Smooth muscle cell of the brain vasculature (primary cell): ENCODE measurements around the gene IZUMO3.
"Not testable (repeated sequence)": the region's sequence is repeated elsewhere in the genome, so short reads cannot be mapped to it uniquely, and the experiment has no call there.

ENCODE experiments used
- DNase-seq: peaks from one replicate; pipeline ENCODE4 v3.0.0-alpha.2; 2012; ENCODE audit warnings: low read depth, low spot score

The IZUMO3 gene, protein sequence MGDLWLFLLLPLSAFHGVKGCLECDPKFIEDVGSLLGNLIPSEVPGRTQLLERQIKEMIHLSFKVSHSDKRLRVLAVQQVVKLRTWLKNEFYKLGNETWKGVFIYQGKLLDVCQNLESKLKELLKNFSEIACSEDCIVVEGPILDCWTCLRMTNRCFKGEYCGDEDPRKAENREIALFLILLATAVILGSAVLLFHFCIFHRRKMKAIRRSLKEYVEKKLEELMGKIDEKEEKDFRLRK

GRCh38 chr9:24545847-24546522 is at the start of gene IZUMO3:
TSS of gene IZUMO3 (minus strand) at chr9:24545897. CDS start at chr9:24545649, 248 bp downstream.
- DNase-seq, result no peak

- DNase-seq, result no peak
Measured at GRCh38 chr9:24594234-24594850, 48.6 kb upstream of the IZUMO3 start.

DNA sequence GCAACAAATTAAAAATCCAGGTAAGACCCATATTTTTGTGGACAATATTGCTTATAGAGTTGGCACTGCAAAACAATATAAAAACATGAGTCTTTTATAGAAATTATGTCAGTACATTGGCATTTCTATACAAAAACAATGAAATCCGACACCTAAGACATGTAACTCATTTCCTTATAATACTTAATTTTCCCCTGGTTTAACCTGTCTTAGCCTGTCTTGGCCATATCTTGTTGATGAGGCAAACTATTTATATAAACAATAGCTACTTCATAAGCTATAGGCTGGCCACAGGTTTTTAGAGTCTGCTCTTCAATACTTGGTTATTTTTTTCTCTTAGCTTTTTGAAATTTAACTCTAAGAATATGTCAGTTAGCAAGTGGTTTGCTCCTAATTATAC is 44.7 kb upstream of the IZUMO3 start:
- DNase-seq, result no peak

DNA sequence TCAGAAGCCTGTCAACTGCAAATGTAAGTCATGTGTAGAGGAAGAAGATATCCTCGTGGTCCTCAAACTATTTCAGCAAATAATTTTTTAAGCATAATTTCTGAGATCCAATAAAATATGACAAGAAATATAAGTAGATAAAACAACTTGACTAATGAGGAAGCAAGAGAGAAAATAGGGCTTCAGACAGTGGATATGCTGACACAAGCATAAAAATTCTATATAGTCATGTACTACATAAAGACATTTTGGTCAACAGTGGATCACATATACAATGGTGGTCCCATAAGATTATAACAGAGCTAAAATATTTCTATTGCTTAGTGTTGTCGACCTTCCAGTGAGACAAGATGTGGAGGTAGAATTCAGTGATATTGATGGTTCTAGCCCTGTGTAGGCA is 42.2 kb upstream of the IZUMO3 start:
- no peak for DNase-seq

DNA sequence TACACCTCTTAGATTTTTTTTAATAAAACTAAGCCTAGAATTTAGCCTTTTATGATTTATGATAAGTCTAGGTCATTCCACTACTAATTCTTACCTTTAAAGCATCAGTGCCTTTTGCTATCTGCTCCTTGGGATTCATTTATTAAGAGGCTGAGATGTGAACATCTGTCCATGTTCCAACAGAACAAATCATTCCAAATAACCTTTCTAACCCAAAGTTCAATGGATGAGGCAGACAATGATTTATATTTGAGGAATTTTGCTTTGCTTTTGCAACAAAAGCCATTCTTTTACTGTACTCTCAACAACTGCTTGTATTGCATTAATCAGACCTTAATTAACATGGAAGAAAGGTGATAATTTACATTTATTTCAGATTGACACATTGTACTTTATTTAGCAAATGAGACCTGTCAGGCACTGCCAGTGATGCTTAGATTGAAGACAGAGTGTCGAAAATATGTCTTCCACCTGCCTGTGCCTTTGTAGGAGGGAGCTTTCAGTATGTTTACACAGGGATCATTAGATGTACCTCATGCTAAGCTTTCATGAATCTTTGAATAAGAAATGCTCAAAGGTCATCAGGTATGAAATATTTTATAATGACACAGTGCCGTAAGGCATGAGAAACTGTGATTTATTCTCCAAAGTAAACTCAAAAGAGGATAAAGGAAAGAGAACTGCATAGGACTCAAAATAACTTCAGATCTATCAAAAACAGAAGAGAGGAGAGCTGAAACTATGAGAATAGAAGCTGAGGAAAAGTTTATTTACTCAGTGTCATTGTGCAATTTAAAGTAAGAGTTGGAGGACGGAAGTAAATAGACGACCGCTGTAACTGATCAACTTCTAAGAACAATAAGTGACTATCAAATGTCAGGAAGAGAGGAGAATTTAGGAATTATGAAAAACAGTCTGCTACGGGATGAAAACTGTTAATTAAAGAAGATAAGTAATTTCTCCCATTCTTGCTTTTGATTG is 36.7 kb upstream of the IZUMO3 start:
- DNase-seq, result no peak

- not testable (repeated sequence) for DNase-seq
Measured at GRCh38 chr9:24580005-24580404, 34.3 kb upstream of the IZUMO3 start.

DNA sequence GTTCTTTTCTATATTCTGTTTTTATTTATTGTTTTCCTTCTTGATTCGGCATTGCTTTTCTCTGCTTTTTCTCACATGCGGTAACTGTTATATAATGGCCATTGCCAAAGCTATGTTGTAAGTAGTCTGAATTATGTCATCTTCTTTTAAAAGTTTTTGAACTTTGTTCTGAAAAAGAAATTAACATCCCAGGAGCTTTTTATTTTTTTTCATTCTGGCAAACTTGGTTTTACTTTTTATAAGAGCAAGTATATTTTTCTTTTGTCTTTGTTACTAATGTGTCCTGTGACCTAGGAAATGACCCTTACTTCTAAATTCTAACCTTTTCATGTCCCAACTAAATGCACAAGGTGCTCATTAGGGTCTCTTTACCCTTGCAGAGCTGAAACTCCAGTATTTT is 26.7 kb upstream of the IZUMO3 start:
- no peak for DNase-seq

GRCh38 chr9:24561957-24562356 is 16.3 kb upstream of the IZUMO3 start:
- DNase-seq, result no peak

GRCh38 chr9:24553183-24553552 is 7.5 kb upstream of the IZUMO3 start:
- DNase-seq, result no peak

GRCh38 chr9:24552526-24553182 is 7.0 kb upstream of the IZUMO3 start:
- no peak for DNase-seq

DNA sequence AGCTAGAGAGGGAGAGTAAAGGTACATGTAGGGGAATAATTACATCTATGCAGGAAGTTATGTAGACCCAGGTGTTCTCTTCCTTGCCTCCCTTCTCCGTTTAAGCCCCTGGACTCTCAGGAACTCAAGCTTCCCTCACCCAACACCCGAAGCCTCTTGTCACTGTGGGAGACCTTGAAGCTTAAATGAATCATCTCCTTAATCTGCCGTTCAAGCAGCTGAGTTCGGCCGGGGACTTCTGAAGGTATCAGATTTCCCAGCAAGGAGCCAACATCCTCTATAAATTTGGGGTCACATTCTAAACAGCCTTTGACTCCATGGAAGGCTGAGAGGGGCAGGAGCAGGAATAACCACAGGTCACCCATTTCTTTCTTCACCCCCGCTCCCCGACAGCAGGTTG is 412 bp downstream of the IZUMO3 start:
- DNase-seq, result no peak

DNA sequence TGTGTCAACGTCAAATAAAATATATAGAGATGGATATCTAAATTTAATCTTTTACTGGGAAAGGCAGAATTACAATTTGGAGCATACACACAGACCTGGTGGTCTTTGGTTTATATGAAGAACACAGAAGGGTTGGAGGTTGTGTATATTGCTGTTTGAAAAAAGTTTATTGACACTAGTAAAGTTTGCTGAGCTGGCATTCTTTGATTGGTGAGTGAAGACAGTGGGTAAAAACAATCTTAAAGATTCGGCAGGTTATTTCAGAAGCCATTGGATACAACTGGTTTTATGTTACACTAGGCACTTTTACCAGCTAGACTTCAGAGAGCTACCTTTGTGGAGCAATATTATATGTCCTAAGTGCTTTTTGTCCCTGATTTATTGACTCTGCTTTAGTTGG is 27.2 kb downstream of the IZUMO3 start:
- no peak for DNase-seq

DNA sequence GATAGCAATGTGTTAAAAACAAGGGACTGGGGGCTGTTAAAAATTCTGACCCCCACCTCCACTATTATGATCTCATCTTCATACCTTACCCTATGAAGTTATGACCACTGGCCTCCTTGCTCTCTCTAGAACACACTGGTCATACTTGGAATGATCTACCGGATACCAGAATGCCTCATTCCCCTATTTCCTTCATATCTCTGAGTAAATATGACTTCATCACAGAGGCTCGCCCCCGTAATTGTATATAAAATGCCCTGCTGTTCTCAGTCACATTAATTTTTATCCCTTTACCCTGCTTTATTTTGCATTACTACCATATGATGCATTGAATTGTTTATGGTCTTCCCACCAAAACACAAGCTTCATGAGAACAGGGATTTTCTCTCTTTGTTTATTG is 29.2 kb downstream of the IZUMO3 start:
- no peak for DNase-seq

- no peak for DNase-seq
Measured at GRCh38 chr9:24509850-24510249, 35.8 kb downstream of the IZUMO3 start.

- no peak for DNase-seq
Measured at GRCh38 chr9:24504521-24504920, 41.2 kb downstream of the IZUMO3 start.

GRCh38 chr9:24502206-24502937 is 43.3 kb downstream of the IZUMO3 start:
- DNase-seq, result no peak

- no peak for DNase-seq
Measured at GRCh38 chr9:24500761-24501160, 44.9 kb downstream of the IZUMO3 start.

- DNase-seq, result no peak
Measured at GRCh38 chr9:24498632-24499031, 47.1 kb downstream of the IZUMO3 start.

- no peak for DNase-seq
Measured at GRCh38 chr9:24497671-24498070, 48.0 kb downstream of the IZUMO3 start.
